Measurements from ENCODE around the gene ZSCAN29. TPM values are rescaled to one million over a fixed set of nuclear protein-coding genes. Genes with fewer than 3 reads are reported as not detected.

ZSCAN29 gene
- total and polyA plus RNA-seq, 11 donors: 6.4 to 17.2 (median 11.9) TPM

GRCh38 chr15:43352693-43353382 lies 18.0 kb downstream of the ZSCAN29 start:
- ATAC-seq: peak; percentile 76 to 93 (median 86)
- WGBS, 4 donors: 41 to 53% (median 46%) methylated on average over 2 of the region's 2 CpGs
- peak overlapping the region in 10 of 12 donors; percentile 12 to 73 (median 63) for H3K27ac ChIP-seq

GRCh38 chr15:43347114-43347513 lies 23.7 kb downstream of the ZSCAN29 start:
- intact Hi-C loops (cut with DNase I): no loop called here
- Histone ChIP-seq H3K27ac (no peak overlapping the region), H3K4me1 (no peaks in the 10 kb centered on the region), H3K4me3 (no peak overlapping the region), H3K27me3 (no peaks in the 10 kb centered on the region), H3K9me3 (no peaks in the 10 kb centered on the region), H3K36me3 (peaks cover 0 to 100% (median 68%) of the 10 kb centered on the region in 9 donors)
- TF ChIP-seq POLR2A (IDR thresholded peaks at IDR 0.05): no peak
- TF ChIP-seq CTCF (IDR thresholded peaks at IDR 0.05): no peak
- ATAC-seq (no peak), DNase-seq (no peak)
- 79 to 91% (median 86%) methylated on average over 3 of the region's 3 CpGs for WGBS, 4 donors

More at GRCh38 chr15:43352693-43353382, 18.0 kb downstream of the ZSCAN29 start:
- H3K4me1 ChIP-seq: peaks cover 0 to 23% (median 7%) of the 10 kb centered on the region in 12 donors
- H3K4me3 ChIP-seq: no peak overlapping the region
- H3K36me3 ChIP-seq: peaks cover 0 to 48% (median 42%) of the 10 kb centered on the region in 9 donors
- intact Hi-C loops (cut with DNase I): no loop called here
- H3K9me3 ChIP-seq: peaks cover 0 to 6% (median 0%) of the 10 kb centered on the region in 12 donors
- H3K27me3 ChIP-seq: no peaks in the 10 kb centered on the region
- TF ChIP-seq CTCF (IDR thresholded peaks at IDR 0.05): no peak
- TF ChIP-seq POLR2A (IDR thresholded peaks at IDR 0.05): no peak
- no peak for DNase-seq

GRCh38 chr15:43346305-43346704 lies 24.5 kb downstream of the ZSCAN29 start:
- Histone ChIP-seq H3K4me1 (no peaks in the 10 kb centered on the region), H3K4me3 (no peak overlapping the region), H3K27ac (no peak overlapping the region), H3K27me3 (no peaks in the 10 kb centered on the region), H3K36me3 (peaks cover 0 to 100% (median 62%) of the 10 kb centered on the region in 9 donors), H3K9me3 (no peaks in the 10 kb centered on the region)
- intact Hi-C loops (cut with DNase I): no loop called here
- 89 to 95% (median 93%) methylated on average over 2 of the region's 2 CpGs for WGBS, 4 donors
- no peak for DNase-seq
- no peak for ATAC-seq
- no peak for TF ChIP-seq POLR2A (IDR thresholded peaks at IDR 0.05)
- no peak for TF ChIP-seq CTCF (IDR thresholded peaks at IDR 0.05)

GRCh38 chr15:43330780-43331087 lies 40.1 kb downstream of the ZSCAN29 start:
- TF ChIP-seq CTCF (IDR thresholded peaks at IDR 0.05): no peak
- peak in 1 of 2 donors; percentile 2 for TF ChIP-seq POLR2A (IDR thresholded peaks at IDR 0.05)
- peak overlapping the region; percentile 36 to 86 (median 78) for H3K4me3 ChIP-seq
- intact Hi-C loops (cut with DNase I): no loop called here
- H3K27me3 ChIP-seq: no peaks in the 10 kb centered on the region
- ATAC-seq (no peak), DNase-seq (no peak)
- H3K27ac ChIP-seq: peak overlapping the region; percentile 40 to 97 (median 94)
- H3K36me3 ChIP-seq: peaks cover 0 to 34% (median 14%) of the 10 kb centered on the region in 9 donors
- H3K9me3 ChIP-seq: no peaks in the 10 kb centered on the region
- 5 to 8% (median 7%) methylated on average over 7 of the region's 7 CpGs for WGBS, 4 donors
- peaks cover 10 to 45% (median 27%) of the 10 kb centered on the region in 12 donors for H3K4me1 ChIP-seq
